ENCODE data around the gene DMWD. TPM values are rescaled to one million over a fixed set of nuclear protein-coding genes. Genes with fewer than 3 reads are reported as not detected.

DMWD gene
- total and polyA plus RNA-seq, 2 of the 4 experiments (the other 2 are of a cell fraction) = 9.7 to 28.5 TPM

DNA sequence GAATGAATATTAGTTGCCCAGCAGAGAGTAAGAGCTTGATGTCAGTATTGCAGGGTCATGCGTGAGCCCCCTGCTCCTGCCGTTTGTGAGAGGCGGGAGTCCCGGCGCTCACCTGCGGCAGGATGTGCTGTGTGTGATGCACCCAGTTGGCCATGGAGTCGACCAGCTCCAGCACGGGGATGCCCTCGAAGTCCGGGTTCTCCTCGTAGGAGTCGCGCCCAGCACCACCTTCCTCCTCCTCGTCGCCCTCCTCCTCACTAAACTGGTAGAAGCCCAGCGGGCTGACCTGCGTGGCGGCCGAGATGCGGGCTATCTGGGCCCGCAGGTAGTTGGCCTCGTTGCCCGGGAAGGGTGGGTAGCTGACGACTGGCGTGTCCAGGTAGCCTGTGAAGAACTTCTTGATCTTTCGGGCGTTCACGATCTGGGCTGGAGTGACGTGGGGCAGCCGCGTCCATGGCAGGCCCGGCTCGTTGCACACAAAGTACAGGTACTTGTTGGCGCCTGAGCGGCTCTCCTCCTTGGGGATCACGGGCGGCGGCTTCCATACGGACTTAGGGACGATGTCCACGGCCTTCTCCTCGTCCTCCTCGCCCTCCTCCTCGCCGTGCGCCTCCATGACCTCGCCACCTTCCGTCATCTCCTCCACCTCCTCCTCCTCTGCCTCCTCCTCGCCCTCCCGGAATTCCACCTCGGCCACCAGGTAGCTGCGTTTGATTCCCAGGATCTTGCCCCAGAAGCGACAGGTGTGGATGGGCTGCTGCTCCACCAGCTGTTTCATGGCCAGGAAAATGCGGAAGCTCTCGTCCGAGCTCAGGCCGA, 11.7 kb upstream of the DMWD start (continued):
- no peak for TF ChIP-seq CHD1 (IDR thresholded peaks at IDR 0.05; ENCODE audit: low read depth, low read length)

DNA sequence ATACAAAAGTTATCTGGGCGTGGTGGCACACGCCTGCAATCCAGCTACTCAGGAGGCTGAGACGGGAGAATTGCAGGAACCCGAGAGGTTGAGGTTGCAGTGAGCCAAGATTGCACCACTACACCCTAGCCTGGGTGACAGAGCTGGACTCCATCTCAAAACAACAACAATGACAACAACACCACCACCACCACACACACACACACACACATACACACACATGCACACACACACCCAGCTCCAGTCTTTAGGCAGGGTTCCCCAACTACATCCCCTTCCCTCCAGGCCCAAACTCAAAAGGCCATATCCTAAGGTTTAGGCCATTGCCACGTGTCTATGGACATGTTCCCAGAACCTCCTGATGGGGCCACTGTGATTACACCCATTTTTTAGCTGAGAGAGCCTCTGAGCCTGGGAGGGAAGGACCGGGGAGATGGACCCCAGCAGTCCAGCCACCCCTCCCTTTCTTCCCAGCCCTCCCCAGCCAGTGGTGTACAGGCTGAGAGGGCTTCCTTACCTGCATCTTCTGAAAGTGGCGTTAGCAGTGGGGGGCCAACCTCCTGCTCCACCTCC, 9.0 kb upstream of the DMWD start:
- Histone ChIP-seq H2BK20ac (ENCODE audit: low read depth, low read length) (peak overlapping the region; percentile 20; the same call in 1 of the 2 replicates), H4K5ac (ENCODE audit: low read depth, low read length) (no peak overlapping the region), H3K79me1 (ENCODE audit: low read depth in 1 of 2, low read length in 2 of 2) (0 out of 4 replicates have a peak, but pooled peaks cover 0 to 5% of the 10 kb centered on the region in 2 experiments), H3K9ac (ENCODE audit: low read depth, low read length) (no peak overlapping the region), H3K4ac (ENCODE audit: low read depth, low read length) (0 out of 2 replicates have a peak overlapping the region, but pooled peaks have one; percentile 7), H2AFZ (replicated peaks; ENCODE audit: low read length, poor library complexity) (no peak overlapping the region), H4K20me1 (ENCODE audit: insufficient read depth, low read length) (no peaks in the 10 kb centered on the region), H3K9me1 (ENCODE audit: insufficient read depth, low read length) (0 out of 2 replicates have a peak, but pooled peaks cover 2% of the 10 kb centered on the region), H2AK9ac (replicated peaks; ENCODE audit: low read depth, low read length, poor library complexity) (no peak overlapping the region), H4K91ac (ENCODE audit: insufficient read depth, low read depth, low read length) (no peak overlapping the region), H4K8ac (ENCODE audit: low read depth in 2 of 2, low read length in 2 of 2) (no peak overlapping the region), H3K4me1 (ENCODE audit: control insufficient read depth, insufficient read depth, low read length) (peaks cover 10% of the 10 kb centered on the region), H2BK120ac (ENCODE audit: low read depth, low read length) (no peak overlapping the region), H3K14ac (replicated peaks; ENCODE audit: low read depth, low read length) (no peak overlapping the region), H3K23ac (ENCODE audit: low read depth, low read length) (no peak overlapping the region), H2BK15ac (ENCODE audit: low read depth, low read length) (no peak overlapping the region; the same call in 2 of the 3 replicates), H3K27me3 (ENCODE audit: control insufficient read depth, insufficient read depth, low read length) (no peaks in the 10 kb centered on the region), H3K36me3 (ENCODE audit: control insufficient read depth, insufficient read depth, low read length) (no peaks in the 10 kb centered on the region), H3K4me3 (ENCODE audit: insufficient read depth, low read depth, low read length) (no peak overlapping the region), H3K27ac (ENCODE audit: insufficient read depth, low read length) (no peak overlapping the region), H3K9me3 (ENCODE audit: control insufficient read depth, insufficient read depth, low read length) (peaks cover 4% of the 10 kb centered on the region), H2AK5ac (ENCODE audit: low read depth, low read length) (peak overlapping the region; percentile 39), H3K56ac (ENCODE audit: extremely low read depth, insufficient read depth, low read length) (no peak overlapping the region), H2BK5ac (ENCODE audit: low read depth, low read length, poor library complexity, severe bottlenecking) (no peak overlapping the region), H3K4me2 (ENCODE audit: low read depth, low read length) (no peak overlapping the region), H3K18ac (ENCODE audit: low read depth, low read length) (no peak overlapping the region)
- CTCF ChIA-PET = interaction anchor here (0.6 to 0.7 kb wide), 2 partner anchors 19 to 44 kb away, joined by 3 read pairs; no protein-coding TSS in a partner anchor
- intact Hi-C loops (cut with micrococcal nuclease) = no loop called here
- TF ChIP-seq POLR2A (IDR thresholded peaks at IDR 0.05; ENCODE audit: low read depth, low read length) (no peak), ELK1 (IDR thresholded peaks at IDR 0.05; ENCODE audit: borderline replicate concordance, low read depth, low read length) (no peak), RAD21 (IDR thresholded peaks at IDR 0.05; ENCODE audit: low read length) (no peak), RCOR1 (IDR thresholded peaks at IDR 0.05; ENCODE audit: insufficient replicate concordance, low read length) (no peak), SMC3 (IDR thresholded peaks at IDR 0.05; ENCODE audit: low read depth, low read length) (no peak), CHD1 (IDR thresholded peaks at IDR 0.05; ENCODE audit: low read depth, low read length) (no peak), CTCF (conservative IDR thresholded peaks at IDR 0.05; ENCODE audit: low read depth, low read length) (no peak), MAFK (IDR thresholded peaks at IDR 0.05; ENCODE audit: low read depth, low read length) (no peak)
- POLR2A ChIA-PET (ENCODE audit: unreplicated experiment) = no interaction called here
- dilution Hi-C loops (cut with HindIII; ENCODE audit: low sequenced_read_pairs, unreplicated experiment) = no loop called here
- 83% methylated on average over 3 of the region's 7 CpGs; no CpG with 5 or more reads in 1 of the 2 experiments for WGBS, 2 experiments (ENCODE audit: extremely low coverage in 2 of 2, insufficient read length in 1 of 2)
- DNase-seq (no peak), ATAC-seq (ENCODE audit: low read depth) (no peak)
- BruUV-seq (replicated peaks) = no TSS peak
- in situ Hi-C loops (cut with MboI; ENCODE audit: low sequenced_read_pairs) = no loop called here
